Measurements from ENCODE around the gene ZMYND11.
"Not testable (repeated sequence)": the region's sequence is repeated elsewhere in the genome, so short reads cannot be mapped to it uniquely, and the experiment has no call there.

Gene ZMYND11

GRCh38 chr10:247480-247879, 112.2 kb downstream of the ZMYND11 start:
- POLR2A ChIA-PET, result no interaction called here
- CTCF ChIA-PET, result no interaction called here
- DNase-seq (ENCODE audit: extremely low spot score), result no peak
- TF ChIP-seq HDGF (IDR thresholded peaks at IDR 0.05; ENCODE audit: borderline replicate concordance) (no peak), LEF1 (IDR thresholded peaks at IDR 0.05; ENCODE audit: borderline replicate concordance) (no peak), ELF4 (IDR thresholded peaks at IDR 0.05) (no peak), TARDBP (IDR thresholded peaks at IDR 0.05) (no peak), CTBP1 (IDR thresholded peaks at IDR 0.05; ENCODE audit: borderline replicate concordance) (no peak), NFRKB (IDR thresholded peaks at IDR 0.05) (no peak), SP1 (IDR thresholded peaks at IDR 0.05) (no peak), FOXM1 (IDR thresholded peaks at IDR 0.05; ENCODE audit: borderline replicate concordance) (no peak), ARNT (IDR thresholded peaks at IDR 0.05) (no peak), FOXK2 (IDR thresholded peaks at IDR 0.05) (no peak), BHLHE40 (IDR thresholded peaks at IDR 0.05; ENCODE audit: borderline replicate concordance) (no peak), FOXA1 (IDR thresholded peaks at IDR 0.05) (no peak), SUZ12 (IDR thresholded peaks at IDR 0.05) (no peak), L3MBTL2 (conservative IDR thresholded peaks at IDR 0.05) (no peak)
- TF ChIP-seq, protein P1, sequence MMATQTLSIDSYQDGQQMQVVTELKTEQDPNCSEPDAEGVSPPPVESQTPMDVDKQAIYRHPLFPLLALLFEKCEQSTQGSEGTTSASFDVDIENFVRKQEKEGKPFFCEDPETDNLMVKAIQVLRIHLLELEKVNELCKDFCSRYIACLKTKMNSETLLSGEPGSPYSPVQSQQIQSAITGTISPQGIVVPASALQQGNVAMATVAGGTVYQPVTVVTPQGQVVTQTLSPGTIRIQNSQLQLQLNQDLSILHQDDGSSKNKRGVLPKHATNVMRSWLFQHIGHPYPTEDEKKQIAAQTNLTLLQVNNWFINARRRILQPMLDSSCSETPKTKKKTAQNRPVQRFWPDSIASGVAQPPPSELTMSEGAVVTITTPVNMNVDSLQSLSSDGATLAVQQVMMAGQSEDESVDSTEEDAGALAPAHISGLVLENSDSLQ (IDR thresholded peaks at IDR 0.05), result no peak

- no peak for DNase-seq (ENCODE audit: extremely low spot score)
- TF ChIP-seq NFRKB (IDR thresholded peaks at IDR 0.05), result no peak
- TF ChIP-seq CTBP1 (IDR thresholded peaks at IDR 0.05; ENCODE audit: borderline replicate concordance), result no peak
- no peak for TF ChIP-seq FOXM1 (IDR thresholded peaks at IDR 0.05; ENCODE audit: borderline replicate concordance)
- ChIA-PET POLR2A (no interaction called here), CTCF (no interaction called here)
These were observed 113.1 kb downstream of the ZMYND11 start for GRCh38 chr10:248307-248706.

DNA sequence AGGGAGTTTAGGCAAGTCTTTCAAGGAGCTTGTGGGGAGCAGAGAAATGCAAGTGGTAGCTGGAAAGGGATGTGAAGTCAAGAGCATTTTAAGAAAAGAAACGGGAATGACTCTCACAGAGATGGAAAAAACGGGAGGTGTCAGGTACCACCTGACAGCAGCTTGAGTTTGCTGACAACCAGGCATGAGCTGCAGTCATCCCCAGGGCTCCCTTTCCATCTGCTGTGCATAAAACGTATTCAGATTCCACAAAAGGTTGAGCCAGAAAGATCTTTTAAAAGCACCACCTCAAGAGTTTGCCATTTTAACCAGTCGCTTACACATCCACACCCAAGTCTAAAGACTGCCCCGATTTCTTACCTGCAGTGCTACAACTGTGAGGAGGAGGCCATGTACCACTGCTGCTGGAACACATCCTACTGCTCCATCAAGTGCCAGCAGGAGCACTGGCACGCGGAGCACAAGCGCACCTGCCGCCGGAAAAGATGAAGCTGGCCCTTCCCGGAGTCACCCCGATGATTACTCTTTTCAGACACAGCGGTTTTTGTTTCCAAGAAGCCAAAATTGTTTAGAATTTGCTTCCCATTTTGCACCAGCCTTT, 116.8 kb downstream of the ZMYND11 start:
- ChIA-PET CTCF (no interaction called here), POLR2A (no interaction called here)
- no peak for DNase-seq (ENCODE audit: extremely low spot score)
- TF ChIP-seq ELF4 (IDR thresholded peaks at IDR 0.05) (no peak), FOXM1 (IDR thresholded peaks at IDR 0.05; ENCODE audit: borderline replicate concordance) (no peak), LEF1 (IDR thresholded peaks at IDR 0.05; ENCODE audit: borderline replicate concordance) (no peak), L3MBTL2 (conservative IDR thresholded peaks at IDR 0.05) (no peak), FOXK2 (IDR thresholded peaks at IDR 0.05) (no peak), TARDBP (IDR thresholded peaks at IDR 0.05) (no peak), CTBP1 (IDR thresholded peaks at IDR 0.05; ENCODE audit: borderline replicate concordance) (no peak), SP1 (IDR thresholded peaks at IDR 0.05) (no peak), NFRKB (IDR thresholded peaks at IDR 0.05) (no peak), ARNT (IDR thresholded peaks at IDR 0.05) (no peak), FOXA1 (IDR thresholded peaks at IDR 0.05) (no peak), BHLHE40 (IDR thresholded peaks at IDR 0.05; ENCODE audit: borderline replicate concordance) (no peak)
- TF ChIP-seq, protein P1 (IDR thresholded peaks at IDR 0.05), result no peak

- TF ChIP-seq CTBP1 (IDR thresholded peaks at IDR 0.05; ENCODE audit: borderline replicate concordance) (no peak), FOXA1 (IDR thresholded peaks at IDR 0.05) (no peak)
- DNase-seq (ENCODE audit: extremely low spot score), result no peak
- ChIA-PET POLR2A (no interaction called here), CTCF (no interaction called here)
These were observed 125.7 kb downstream of the ZMYND11 start for GRCh38 chr10:260819-261429.

DNA sequence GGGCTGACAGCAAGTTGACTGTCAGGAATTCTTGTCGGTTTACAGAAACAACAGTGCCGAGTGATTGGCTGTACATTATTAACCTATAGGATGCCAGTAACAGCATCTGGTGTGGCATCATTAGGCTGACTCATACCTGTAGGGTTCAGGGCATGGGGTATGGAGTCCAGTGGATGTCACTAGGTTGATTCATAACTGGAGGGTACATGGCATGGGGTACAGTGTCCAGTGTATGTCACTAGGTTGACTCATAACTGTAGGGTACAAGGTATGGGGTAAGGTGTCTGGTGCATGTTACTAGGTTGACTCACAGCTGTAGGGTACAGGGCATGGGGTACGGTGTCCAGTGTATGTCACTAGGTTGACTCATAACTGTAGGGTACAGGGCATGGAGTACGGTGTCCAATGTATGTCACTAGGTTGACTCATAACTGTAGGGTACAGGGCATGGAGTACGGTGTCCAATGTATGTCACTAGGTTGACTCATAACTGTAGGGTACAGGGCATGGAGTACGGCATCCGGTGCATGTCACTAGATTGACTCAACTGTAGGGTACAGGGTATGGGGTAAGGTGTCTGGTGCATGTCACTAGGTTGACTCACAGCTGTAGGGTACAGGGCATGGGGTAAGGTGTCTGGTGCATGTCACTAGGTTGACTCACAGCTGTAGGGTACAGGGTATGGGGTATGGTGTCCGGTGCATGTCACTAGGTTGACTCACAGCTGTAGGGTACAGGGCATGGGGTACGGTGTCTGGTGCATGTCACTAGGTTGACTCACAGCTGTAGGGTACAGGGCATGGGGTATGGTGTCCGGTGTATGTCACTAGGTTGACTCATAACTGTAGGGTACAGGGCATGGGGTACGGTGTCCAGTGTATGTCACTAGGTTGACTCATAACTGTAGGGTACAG, 129.2 kb downstream of the ZMYND11 start:
- CTCF ChIA-PET; DNase-seq (ENCODE audit: extremely low spot score); POLR2A ChIA-PET: not testable (repeated sequence)

DNA sequence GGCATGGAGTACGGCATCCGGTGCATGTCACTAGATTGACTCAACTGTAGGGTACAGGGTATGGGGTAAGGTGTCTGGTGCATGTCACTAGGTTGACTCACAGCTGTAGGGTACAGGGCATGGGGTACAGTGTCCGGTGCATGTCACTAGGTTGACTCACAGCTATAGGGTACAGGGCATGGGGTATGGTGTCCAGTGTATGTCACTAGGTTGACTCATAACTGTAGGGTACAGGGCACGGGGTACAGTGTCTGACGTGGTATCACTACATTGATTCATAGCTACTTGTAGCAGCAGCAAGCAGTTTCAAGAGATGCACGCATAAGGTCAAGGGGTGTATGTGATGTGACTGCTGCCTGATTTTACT, 129.8 kb downstream of the ZMYND11 start:
- DNase-seq (ENCODE audit: extremely low spot score); CTCF ChIA-PET; POLR2A ChIA-PET: not testable (repeated sequence)

GRCh38 chr10:265816-266588, 130.7 kb downstream of the ZMYND11 start:
- CTCF ChIA-PET; DNase-seq (ENCODE audit: extremely low spot score); POLR2A ChIA-PET: not testable (repeated sequence)

All from HEK293T (cell line).